GM21360 (cell line): ENCODE data around the gene MYO1B.

Source experiments
- ATAC-seq: cut with Tn5 transposase; IDR thresholded peaks from one replicate; pipeline ENCODE4 v1.9.1; 2021; ENCODE audit warnings: mild to moderate bottlenecking, moderate library complexity; ENCODE audit not compliant: unreplicated experiment

MYO1B gene

GRCh38 chr2:191225690-191226089 is 19.5 kb upstream of the MYO1B start:
- no peak for ATAC-seq

- no peak for ATAC-seq
Measured at GRCh38 chr2:191226196-191226595, 19.0 kb upstream of the MYO1B start.

GRCh38 chr2:191228333-191228732 is 16.9 kb upstream of the MYO1B start:
- no peak for ATAC-seq

- no peak for ATAC-seq
Measured at GRCh38 chr2:191228861-191229260, 16.3 kb upstream of the MYO1B start.

DNA sequence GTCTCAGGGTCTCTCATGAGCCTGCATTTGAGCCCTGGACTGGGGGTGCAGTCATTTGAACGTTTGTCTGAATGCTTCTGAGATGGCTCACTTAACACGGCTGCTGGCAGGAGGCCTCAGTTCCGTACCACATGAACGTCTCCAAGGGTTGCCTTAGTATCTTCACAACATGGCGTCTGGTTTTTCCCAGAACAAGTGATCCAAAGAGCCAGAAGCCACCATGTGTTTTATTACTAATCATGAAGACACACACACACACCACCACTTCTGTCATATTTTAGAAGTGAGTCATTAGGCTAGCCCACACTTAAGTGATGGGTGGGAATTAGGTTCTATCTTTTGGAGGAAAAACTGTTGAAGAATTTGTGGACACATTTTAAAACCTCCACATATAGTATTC is 15.0 kb upstream of the MYO1B start:
- no peak for ATAC-seq

DNA sequence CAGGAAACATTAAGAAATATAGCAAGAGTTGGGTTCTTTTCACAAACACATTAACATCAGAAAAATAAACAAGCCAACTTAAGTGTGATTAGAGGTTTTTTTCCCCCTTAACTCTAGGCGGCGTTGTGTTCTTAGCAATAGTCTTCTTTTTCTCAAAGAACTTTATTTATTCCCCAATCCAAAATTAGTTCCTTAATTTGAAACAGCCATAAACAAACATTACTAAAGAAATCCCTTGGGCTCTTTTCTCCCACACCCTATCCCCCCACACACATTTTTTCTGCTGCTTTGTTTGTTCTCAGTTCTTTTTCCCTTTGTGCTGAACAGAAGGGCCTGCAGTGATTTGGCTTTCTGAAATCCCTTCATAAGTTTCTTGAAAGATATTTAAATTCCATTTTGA is 13.2 kb upstream of the MYO1B start:
- ATAC-seq, result no peak

GRCh38 chr2:191233533-191233932 is 11.7 kb upstream of the MYO1B start:
- ATAC-seq, result no peak

DNA sequence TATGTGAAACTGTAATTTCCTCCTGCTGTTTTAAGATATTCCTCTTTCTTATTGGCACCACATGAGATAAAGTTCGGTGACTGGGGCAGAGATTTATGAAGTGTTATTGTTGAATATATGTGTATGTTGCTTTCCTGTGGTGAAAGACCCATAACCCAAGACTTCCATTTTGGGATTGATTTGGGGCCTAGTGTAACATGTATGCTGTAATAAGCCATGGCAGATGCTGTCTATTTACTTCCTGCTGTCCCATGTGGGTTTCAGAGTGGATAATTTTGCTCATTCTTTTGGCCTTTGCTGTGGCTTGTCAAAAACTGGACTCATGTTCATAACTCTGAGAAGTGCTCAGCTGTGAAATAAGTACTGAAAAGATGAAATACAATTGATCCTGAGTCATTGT is 10.8 kb upstream of the MYO1B start:
- ATAC-seq, result no peak

DNA sequence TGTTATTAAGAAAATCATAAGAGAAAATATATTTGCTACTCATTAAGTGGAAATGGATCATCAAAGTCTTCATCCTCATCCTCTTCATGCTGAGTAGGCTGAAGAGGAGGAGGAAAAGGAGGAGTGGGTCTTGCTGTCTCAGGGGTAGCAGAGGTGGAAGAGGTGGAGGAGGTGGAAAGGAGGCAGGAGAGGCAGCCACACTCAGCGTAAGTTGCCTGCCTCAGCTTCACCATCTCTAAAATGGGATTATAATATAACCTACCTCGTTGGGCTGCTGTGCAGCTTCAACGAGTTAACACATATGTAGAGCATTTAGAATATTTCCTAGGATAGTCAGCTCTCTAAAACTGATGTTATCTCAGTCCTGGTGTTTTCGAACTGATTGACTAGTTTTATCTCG is 4.3 kb upstream of the MYO1B start:
- ATAC-seq, result no peak

DNA sequence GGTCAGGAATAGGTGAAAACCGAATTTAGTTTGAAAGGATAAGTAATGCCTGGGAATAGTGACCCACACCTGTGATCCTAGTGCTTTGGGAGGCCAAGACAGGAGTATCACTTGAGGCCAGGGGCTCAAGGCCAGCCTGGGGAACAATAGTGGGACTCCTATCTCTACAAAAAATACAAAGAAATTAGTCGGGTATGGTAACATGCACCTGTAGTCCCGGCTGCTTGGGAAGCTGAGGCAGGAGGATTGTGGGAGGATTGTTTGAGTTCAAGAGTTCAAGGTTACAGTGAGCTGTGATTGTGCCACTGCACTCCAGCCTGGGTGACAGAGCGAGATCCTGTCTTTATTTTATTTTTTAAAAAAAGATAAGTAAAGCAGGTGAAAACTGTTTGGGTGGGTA is 3.8 kb upstream of the MYO1B start:
- ATAC-seq, result no peak

- peak; percentile 39 for ATAC-seq
Measured at GRCh38 chr2:191243154-191243553, 2.0 kb upstream of the MYO1B start.

DNA sequence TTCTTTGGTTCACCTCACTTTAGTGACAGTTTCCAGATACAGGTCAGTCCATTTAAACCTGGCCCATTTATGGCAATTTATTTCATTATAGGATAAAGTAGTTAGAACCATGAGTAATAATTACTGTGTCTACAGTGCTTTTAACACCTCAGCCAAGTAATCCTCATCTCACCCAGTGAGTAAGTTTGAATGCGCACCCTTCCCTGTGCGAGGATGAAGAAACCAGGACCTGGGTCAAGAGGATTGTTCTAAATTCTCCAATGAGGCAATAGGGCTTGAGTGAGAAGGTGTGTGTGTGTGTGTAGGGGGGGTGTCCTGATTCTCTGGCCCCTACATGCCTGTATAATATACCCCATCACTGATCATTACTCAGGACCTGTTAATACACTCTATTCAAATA is 854 bp upstream of the MYO1B start:
- ATAC-seq, result no peak

DNA sequence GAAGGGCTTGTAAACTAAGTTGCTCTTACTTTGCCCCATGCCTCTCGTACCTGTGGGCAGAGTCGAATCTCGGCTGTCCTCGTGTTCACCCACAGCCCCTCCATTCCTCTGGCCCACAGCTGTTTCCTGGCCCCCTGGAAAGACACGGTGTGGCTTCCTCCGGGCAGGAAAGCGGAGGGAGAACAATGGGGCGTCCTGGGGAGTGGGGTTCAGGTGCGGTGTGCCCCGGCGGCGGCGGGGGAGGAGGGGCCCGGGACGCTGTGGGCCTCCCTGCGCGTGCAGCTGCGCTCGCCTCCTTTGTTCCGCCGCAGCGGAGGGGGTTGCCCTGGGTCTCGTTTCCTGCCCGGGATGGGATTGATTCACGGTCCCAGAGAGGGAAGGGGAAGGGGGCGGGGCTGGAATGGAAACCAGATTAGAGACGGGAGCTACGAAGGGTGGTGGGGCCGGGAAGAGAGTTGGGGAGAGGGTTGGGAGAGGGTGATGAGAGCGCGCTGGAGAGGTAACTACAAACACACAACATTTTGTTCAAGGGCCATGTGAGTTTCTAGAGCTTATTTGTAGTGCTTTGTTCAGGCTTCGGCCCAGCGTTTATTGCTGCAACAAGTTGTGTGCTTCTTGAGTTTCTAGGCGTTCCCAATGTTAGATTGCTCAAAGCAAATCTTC is 796 bp downstream of the MYO1B start:
- ATAC-seq, result peak; percentile 3

DNA sequence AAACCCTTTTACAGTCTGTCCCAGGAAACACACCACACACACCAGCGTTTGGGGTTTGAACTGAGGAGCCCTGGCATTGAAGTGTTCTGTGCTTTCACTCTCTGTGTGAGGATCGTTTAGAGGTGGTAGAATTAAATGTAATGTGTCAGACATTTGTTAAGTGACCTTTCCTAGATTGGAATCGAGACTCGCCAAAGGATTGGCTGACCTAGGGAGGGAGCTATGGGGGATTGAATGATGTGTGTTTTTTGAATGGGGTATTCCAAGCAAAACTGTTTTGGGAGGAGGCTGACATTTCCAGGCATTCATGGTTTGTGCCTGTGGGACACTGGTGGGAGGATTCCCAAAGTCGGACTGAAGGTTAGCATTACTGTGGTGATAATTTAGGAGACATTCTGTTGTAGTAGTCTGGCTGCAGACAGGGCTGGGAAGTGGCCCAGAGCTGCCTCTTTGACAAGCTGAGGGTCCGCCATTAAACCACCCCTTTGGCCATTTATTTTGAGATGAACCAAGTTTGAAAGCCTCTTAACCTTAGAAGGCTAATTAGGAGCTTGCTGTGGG is 1.7 kb downstream of the MYO1B start:
- ATAC-seq, result no peak

DNA sequence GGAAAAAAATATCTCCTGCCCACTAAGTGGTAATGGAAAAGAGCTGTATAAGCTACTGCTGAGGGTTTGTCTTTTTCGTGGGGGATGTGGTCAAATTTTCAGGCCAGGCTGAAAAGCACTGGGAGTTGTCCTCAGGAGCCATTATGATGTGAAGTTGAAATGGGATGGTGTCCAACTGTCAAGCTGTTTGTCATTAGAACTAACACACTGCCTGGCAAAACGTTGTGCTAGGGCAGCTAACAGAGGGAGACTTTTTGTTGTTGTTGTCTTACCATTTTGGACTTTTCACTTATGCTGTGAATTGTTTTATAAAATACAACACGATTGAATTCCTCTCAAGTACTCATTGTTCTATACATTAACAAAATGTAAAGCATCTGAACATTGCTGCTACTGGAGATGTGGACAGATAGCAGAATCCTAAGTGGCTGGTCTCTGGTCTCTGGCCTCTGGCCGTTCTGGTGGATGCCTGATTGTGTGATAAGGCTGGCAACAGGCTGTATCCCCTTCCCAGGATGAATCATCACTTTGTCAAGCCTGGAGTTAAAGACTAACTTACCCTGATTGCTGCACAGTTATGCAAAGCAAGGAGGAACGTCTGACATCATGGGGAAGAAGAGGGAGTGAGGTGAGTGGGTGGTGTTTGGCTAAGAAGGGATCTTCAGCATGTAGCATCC is 2.3 kb downstream of the MYO1B start:
- no peak for ATAC-seq

GRCh38 chr2:191249156-191249813 is 4.1 kb downstream of the MYO1B start:
- ATAC-seq, result no peak

DNA sequence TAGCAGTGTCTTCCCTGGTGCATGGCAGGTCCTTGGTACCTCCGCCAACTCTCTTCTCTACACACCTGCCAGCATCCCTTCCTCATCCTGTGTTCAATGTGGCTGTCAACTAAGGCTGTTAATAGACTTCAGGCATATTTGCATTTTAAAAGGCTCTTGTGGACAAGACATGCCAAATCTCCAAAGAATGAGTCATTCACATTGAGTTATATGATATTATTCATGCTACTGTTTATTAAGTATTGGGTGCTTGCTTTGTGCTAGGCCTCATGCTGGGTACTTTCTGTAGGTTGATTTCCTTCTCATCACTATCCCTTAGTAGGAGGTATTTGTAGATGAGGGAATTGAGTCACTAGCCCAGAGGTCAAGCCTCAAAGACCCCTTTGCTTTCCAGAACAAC is 5.2 kb downstream of the MYO1B start:
- ATAC-seq, result no peak

DNA sequence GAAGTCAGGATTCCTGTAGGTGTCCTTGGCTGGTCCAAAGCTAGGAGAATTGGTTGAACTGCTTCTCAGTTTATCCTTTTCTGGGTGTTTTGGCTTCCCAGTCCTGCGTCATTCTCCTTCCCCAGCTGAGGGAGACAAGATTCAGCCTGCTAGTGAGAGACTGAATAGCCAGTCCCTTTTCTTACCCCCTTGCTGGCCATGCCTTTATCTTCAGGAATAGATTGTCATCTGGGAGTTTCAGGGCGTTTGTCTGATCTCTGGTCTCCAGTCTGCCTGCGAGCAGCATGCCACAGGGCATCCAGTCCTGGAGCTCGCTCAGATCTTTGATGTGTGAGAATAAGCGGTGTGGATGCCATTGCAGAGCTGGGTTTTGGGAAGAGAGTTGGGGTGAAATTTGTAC is 5.8 kb downstream of the MYO1B start:
- no peak for ATAC-seq

DNA sequence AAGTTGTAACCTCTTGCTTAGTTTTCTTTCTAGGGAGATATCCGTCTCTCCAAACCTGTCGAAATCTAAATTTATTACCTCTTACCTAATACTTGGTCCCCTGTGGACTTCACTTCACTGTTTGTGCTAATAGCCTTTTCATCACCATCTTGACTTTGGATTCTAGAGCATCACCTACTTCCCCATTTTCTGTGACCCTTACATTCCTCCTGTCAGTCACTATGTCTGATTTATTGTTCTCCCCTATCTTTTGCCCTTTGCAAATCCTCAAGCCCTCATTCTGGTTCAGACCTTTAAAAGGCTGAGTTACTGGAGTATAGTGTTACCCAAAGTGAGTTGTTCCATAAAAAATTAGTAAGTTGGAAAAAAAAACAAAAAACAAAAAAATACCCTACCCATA is 7.5 kb downstream of the MYO1B start:
- no peak for ATAC-seq

GRCh38 chr2:191253476-191253875 is 8.3 kb downstream of the MYO1B start:
- ATAC-seq, result no peak

- ATAC-seq, result no peak
Measured at GRCh38 chr2:191255271-191255670, 10.1 kb downstream of the MYO1B start.

DNA sequence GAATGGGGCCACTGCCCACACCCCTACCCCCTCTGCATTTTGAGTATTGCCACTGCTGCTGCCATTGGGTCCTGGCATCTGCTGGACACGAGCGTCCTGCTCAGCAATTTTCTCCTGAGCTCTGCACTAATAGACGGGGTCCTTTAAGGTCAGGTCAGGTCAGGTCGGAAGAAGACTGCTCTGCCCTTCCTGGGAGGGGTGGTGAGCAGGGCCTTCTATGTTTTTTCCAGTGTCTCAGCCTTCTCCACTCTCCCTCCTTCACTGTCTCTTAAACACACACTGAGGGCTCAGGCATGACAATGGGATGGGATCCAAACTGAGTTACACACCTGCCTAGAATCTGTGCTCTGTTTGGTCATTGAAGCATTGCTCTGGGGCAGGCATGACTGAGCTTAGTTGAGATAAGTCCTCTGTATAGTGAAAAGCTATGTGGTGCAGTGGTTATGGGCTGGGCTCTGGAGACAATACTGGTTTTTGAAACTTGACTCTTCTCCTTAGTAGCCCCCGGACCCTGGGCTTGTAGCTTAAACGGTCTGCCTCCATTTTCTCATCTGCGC is 10.6 kb downstream of the MYO1B start:
- ATAC-seq, result no peak
